HEK293 (cell line): ENCODE measurements around the gene SENP2.

Experiments
- CTCF ChIA-PET: fragments of 350-600 bp; formaldehyde crosslinking; extraction: SDS; loops from one replicate; lab custom pipeline; 2021; ENCODE audit warnings: antibody characterized with exemption; lab: Yijun Ruan, JAX
- POLR2A ChIA-PET: fragments of 300-600 bp; formaldehyde crosslinking; extraction: SDS; loops from one replicate; lab custom pipeline; 2020; ENCODE audit warnings: antibody characterized with exemption, inconsistent platforms; lab: Yijun Ruan, JAX
- H3K27ac ChIP-seq: fragments of 200-500 bp; sonication (Bioruptor generic); 2 replicates; pipeline ENCODE4 v1.5.1; 2014; ENCODE audit warnings: low read depth, low read length, control low read depth, inconsistent platforms; ENCODE audit errors: extremely low read depth
- H3K36me3 ChIP-seq, 2 experiments: fragments of 200-500 bp in 1 of 2; sonication (Bioruptor generic) in 1 of 2; 1 replicate in 1 of 2; 2 replicates in 1 of 2; pipeline ENCODE4 v1.5.1; 2014 to 2017; ENCODE audit warnings: inconsistent platforms in 2 of 2, low read length in 2 of 2; ENCODE audit not compliant: control insufficient read depth in 2 of 2, insufficient read depth in 1 of 2
- H3K4me1 ChIP-seq: fragments of 200-500 bp; sonication (Bioruptor generic); 2 replicates; pipeline ENCODE4 v1.5.1; 2014; ENCODE audit warnings: mild to moderate bottlenecking, low read length, inconsistent platforms; ENCODE audit not compliant: control insufficient read depth, insufficient read depth
- H3K4me3 ChIP-seq: 2 replicates; pipeline ENCODE4 v1.5.1; 2011; ENCODE audit warnings: low read depth, mild to moderate bottlenecking, control low read depth, low read length, moderate library complexity
- H3K9me3 ChIP-seq: fragments of 200-500 bp; sonication (Bioruptor generic); 2 replicates; pipeline ENCODE4 v1.5.1; 2014; ENCODE audit warnings: low read depth, low read length, inconsistent platforms; ENCODE audit not compliant: control insufficient read depth, insufficient read depth
- HOXA7 ChIP-seq: sonication (generic); formaldehyde crosslinking; IDR thresholded peaks from 2 replicates; pipeline ENCODE4 v1.8.1; 2022; ENCODE audit warnings: missing genetic modification reagents, borderline replicate concordance
- KLF1 ChIP-seq: fragments of 450-650 bp; formaldehyde crosslinking; IDR thresholded peaks from 2 replicates; pipeline ENCODE4 v1.5.1; 2016; ENCODE audit warnings: missing biosample characterization, missing genetic modification characterization
- KLF8 ChIP-seq: fragments of 450-650 bp; formaldehyde crosslinking; IDR thresholded peaks from 2 replicates; pipeline ENCODE4 v1.5.1; 2016; ENCODE audit warnings: missing biosample characterization, missing genetic modification characterization
- OSR2 ChIP-seq: fragments of 450-650 bp; formaldehyde crosslinking; IDR thresholded peaks from 2 replicates; pipeline ENCODE4 v1.5.1; 2016; ENCODE audit warnings: missing biosample characterization, missing genetic modification characterization
- REST ChIP-seq: fragments of 450-650 bp; formaldehyde crosslinking; IDR thresholded peaks from 2 replicates; pipeline ENCODE4 v1.5.1; 2016; ENCODE audit warnings: missing biosample characterization, missing genetic modification characterization
- ZBTB20 ChIP-seq: fragments of 450-650 bp; formaldehyde crosslinking; IDR thresholded peaks from 2 replicates; pipeline ENCODE4 v1.5.1; 2016; ENCODE audit warnings: missing biosample characterization, missing genetic modification characterization
- ZFP37 ChIP-seq: fragments of 450-650 bp; formaldehyde crosslinking; IDR thresholded peaks from 2 replicates; pipeline ENCODE4 v1.5.1; 2016; ENCODE audit warnings: missing biosample characterization, missing genetic modification characterization
- ZNF248 ChIP-seq: fragments of 450-650 bp; formaldehyde crosslinking; IDR thresholded peaks from 2 replicates; pipeline ENCODE4 v1.5.1; 2017; ENCODE audit warnings: missing biosample characterization, missing genetic modification characterization
- ZNF391 ChIP-seq: fragments of 450-650 bp; formaldehyde crosslinking; IDR thresholded peaks from 2 replicates; pipeline ENCODE4 v1.5.1; 2016; ENCODE audit warnings: low read depth, missing biosample characterization, missing genetic modification characterization, borderline replicate concordance
- ZNF433 ChIP-seq: fragments of 450-650 bp; formaldehyde crosslinking; IDR thresholded peaks from 2 replicates; pipeline ENCODE4 v1.5.1; 2016; ENCODE audit warnings: missing biosample characterization, missing genetic modification characterization, low read depth
- ZNF449 ChIP-seq: fragments of 450-650 bp; formaldehyde crosslinking; IDR thresholded peaks from 2 replicates; pipeline ENCODE4 v1.5.1; 2017; ENCODE audit warnings: missing biosample characterization, mild to moderate bottlenecking, missing genetic modification characterization, moderate library complexity
- ZNF660 ChIP-seq: fragments of 450-650 bp; IDR thresholded peaks from 2 replicates; pipeline ENCODE4 v1.5.1; 2018; ENCODE audit warnings: missing biosample characterization, mild to moderate bottlenecking, missing genetic modification characterization
- ZNF777 ChIP-seq: fragments of 450-650 bp; formaldehyde crosslinking; IDR thresholded peaks from 2 replicates; pipeline ENCODE4 v1.5.1; 2017; ENCODE audit warnings: missing biosample characterization, missing genetic modification characterization, borderline replicate concordance
- ZNF843 ChIP-seq: fragments of 450-650 bp; formaldehyde crosslinking; IDR thresholded peaks from 2 replicates; pipeline ENCODE4 v1.5.1; 2016; ENCODE audit warnings: missing biosample characterization, missing genetic modification characterization

The SENP2 gene

GRCh38 chr3:185584686-185585085 is 1.4 kb upstream of the SENP2 start:
- TF ChIP-seq ZNF843: no peak
- no peak for TF ChIP-seq ZNF449
- TF ChIP-seq ZNF391 (tag by site-specific recombination): no peak
- no peak for TF ChIP-seq ZNF777 (tag by site-specific recombination)
- no peak for TF ChIP-seq ZNF248 (tag by site-specific recombination)
- no peak for TF ChIP-seq KLF1 (tag by site-specific recombination)
- no peak for TF ChIP-seq REST (tag by site-specific recombination)
- no peak for TF ChIP-seq KLF8 (tag by site-specific recombination)
- ChIA-PET POLR2A (no interaction called here), CTCF (interaction anchor here (0.8 kb wide), 1 partner anchor 11 kb away, joined by 3 read pairs; no protein-coding TSS in a partner anchor)
- no peaks in the 10 kb centered on the region for H3K4me1 ChIP-seq
- no peak overlapping the region for H3K27ac ChIP-seq
- H3K4me3 ChIP-seq: no peak overlapping the region
- H3K36me3 ChIP-seq: peaks cover 0 to 3% of the 10 kb centered on the region in 2 experiments; a peak in 1 of 3 replicates
- no peaks in the 10 kb centered on the region for H3K9me3 ChIP-seq

- H3K36me3 ChIP-seq: peaks cover 0 to 6% of the 10 kb centered on the region in 2 experiments; a peak in 2 of 3 replicates
- H3K9me3 ChIP-seq: no peaks in the 10 kb centered on the region
- H3K4me3 ChIP-seq: peak overlapping the region; percentile 42
- ChIA-PET POLR2A (interaction anchor here (0.8 to 2.1 kb wide), 7 partner anchors 8 to 87 kb away, joined by 3 to 12 read pairs (median 6); partner anchors contain the start of gene TMEM41A), CTCF (interaction anchor here (1.8 to 2.3 kb wide), 2 partner anchors 10 to 125 kb away, joined by 5 to 10 read pairs; no protein-coding TSS in a partner anchor)
- H3K4me1 ChIP-seq: no peaks in the 10 kb centered on the region
- TF ChIP-seq ZNF660 (tag by site-specific recombination) (0 out of 2 replicates have a peak, but pooled peaks have one; percentile 19), ZNF433 (no peak), ZBTB20 (tag by site-specific recombination) (no peak), ZFP37 (0 out of 2 replicates have a peak, but pooled peaks have one; percentile 16)
- TF ChIP-seq, all 188 proteins: peak for 2
- H3K27ac ChIP-seq: 0 out of 2 replicates have a peak overlapping the region, but pooled peaks have one; percentile 17
Measured at GRCh38 chr3:185585518-185585858, 607 bp upstream of the SENP2 start.

- ChIA-PET CTCF (interaction anchor here (1.8 to 2.3 kb wide), 2 partner anchors 12 to 126 kb away, joined by 5 to 10 read pairs; no protein-coding TSS in a partner anchor), POLR2A (interaction anchor here (0.7 to 2.1 kb wide), 10 partner anchors 9 to 231 kb away, joined by 3 to 12 read pairs (median 4); partner anchors contain the start of genes LIPH and TMEM41A)
- Histone ChIP-seq H3K27ac (peak overlapping the region; percentile 53), H3K9me3 (no peaks in the 10 kb centered on the region), H3K4me3 (peak overlapping the region; percentile 85), H3K36me3 (peaks cover 3 to 8% of the 10 kb centered on the region in 2 experiments; a peak in 2 of 3 replicates), H3K4me1 (no peaks in the 10 kb centered on the region)
- TF ChIP-seq HOXA7 (CRISPR knock-in tag) (no peak), ZNF660 (tag by site-specific recombination) (0 out of 2 replicates have a peak, but pooled peaks have one; percentile 1), OSR2 (no peak)
Measured at GRCh38 chr3:185586686-185587039, 568 bp downstream of the SENP2 start.
